ENCODE data around the gene CGREF1.

The CGREF1 gene

DNA sequence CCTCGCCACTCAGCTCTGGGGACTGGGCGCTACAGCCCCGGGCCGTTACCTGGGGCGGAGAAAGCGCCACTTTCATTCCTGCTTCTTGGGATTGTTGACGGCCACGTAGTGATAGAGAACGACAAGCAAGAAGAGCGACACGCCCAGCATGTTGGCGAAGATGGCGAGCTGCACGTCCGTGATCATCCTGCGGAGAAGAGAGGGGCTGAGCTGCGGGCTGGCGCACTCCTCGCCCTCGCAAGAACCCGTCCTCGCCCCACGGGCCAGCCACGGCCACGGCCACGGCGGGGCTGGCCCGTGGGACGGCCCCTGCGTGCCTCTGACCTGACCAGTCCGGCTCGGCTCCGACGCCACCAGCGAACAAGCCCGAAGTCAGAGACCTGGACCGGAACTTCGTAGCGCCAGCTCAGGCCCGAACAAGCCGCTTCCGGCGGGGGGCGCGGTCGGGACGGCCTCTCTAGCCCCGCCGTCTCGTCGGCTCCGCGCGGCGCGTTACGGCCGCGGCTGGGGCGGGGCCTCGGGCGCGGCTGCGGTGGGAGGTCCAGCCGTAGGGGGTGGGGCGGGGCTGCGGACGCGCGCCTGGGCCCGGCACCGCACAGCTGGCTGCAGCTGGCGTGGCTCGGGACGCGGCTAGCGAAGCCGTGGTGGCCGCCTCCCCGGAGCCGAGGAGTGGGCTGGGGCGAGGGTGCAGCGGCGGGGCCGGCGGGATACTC, 47.5 kb downstream of the CGREF1 start, which contains the start of gene OST4:
TSS of gene OST4 (minus strand) at position 378 of the 713 bp plus-strand sequence.
- DNase-seq = peak; percentile 76

DNA sequence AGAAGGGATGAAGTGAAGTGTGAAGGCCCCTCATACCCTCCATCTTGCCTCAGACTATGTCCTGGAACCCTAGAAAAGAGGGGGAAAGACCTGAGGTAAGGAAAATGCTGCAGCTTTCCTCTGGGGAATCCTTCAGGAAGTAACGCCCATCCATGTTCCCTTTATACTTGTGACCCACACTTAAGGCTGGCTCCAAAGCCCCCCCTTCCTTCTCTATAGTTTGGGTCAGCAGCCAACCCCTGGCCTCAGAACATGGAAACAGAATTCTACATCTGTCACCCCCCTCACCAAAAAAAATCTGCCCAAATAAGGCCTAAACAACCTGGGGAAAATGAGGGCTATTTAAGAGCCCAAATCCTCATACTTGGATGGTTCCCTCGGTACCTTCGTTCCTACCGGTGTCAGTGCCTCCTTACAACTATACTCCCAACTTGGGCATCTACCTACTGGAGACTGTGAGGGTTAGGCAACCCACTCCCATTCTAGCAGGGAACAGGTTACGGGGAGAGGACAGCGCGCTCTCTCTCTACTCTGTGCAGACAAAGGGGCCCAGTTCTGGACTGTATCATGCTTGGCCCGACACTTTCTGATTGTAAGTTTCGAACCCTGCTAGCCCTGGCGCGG, 48.2 kb downstream of the CGREF1 start:
- DNase-seq = no peak

DNA sequence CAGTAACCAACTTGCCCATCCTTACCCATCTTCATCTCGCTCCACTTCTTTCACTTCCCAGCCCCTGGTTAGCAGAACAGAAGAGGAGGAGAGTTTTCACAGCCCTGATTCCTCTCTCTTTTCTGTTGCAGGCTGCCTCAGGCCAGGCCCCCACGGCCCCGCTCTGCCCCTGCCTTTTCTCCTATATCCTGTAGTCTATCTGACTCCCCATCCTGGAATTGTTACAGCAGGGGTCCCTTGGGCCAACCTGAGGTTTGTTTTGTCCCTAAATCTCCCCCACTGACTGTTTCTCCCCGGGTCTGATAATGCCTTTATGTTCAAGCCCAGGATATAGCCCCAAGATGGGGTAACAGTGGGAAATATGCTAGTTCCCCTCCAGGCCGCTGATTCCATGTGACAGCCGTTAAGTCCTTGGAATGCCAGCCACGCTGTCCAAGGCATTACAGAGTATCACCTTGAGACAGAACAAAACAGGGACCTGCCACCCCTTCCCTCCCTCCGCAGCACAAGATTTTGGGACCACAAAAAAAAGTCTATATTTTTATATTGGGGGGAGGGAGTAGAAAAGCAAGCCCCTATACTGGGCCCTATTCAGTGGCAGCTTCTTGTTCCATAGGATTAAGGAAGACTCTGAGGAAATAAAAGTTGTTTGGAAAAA, 48.8 kb downstream of the CGREF1 start:
- DNase-seq = no peak

DNA sequence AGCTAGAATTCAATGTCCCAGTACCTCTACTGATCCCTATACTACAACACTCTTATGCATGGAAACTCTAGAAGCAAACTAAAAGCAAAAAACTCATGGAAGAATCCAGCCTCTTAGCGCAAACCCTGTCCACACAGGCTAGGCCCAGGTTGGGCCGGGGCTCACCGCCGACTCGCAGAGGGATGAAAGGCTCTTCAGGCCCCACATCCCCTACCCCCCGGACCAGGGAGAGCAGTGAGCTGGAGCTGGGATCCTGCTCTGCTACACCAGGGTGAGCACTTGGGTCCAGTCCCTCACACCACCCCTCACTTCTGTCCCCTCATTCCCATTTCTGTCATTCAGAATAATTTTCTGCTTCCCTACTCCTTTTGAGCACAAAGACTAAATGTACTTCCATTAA, 49.5 kb downstream of the CGREF1 start:
- no peak for DNase-seq

DNA sequence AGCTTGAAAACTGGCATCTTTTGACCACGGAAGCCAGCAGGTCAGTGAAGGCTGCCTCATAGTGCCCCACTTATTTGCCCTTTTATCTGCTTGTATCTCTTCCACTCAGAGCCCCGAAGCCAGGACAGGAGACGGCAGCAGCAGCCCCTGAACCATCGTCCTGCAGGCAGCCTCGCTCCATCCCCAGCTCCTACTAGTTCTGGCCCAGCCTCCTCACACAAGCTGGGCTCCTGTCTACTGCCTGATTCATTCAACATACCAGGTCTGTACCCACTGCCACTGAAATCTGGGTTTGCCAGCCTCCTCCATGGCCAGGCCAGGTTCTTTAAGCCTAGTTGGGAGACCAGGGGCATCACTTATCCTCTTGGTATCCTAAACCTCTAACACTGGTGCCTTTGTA, 51.5 kb downstream of the CGREF1 start:
- DNase-seq = no peak

DNA sequence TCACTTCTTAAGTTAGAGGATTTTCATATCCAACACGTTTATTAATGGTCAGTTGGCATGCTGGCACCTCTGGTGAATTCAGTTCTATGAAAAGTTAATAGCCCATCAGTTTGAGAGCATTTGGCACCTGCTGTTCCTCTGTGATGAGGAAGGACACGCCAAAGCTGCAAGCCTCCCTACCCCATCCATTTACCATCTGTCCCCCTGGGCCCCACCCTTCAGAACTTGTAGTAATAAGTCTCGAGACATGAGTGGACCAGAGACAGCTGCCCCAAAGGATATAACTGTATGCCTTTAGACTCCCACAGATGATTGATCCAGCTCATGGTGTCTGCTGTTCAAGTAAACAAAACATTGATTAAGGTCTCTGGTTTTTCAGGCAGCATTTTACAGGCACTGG, 53.8 kb downstream of the CGREF1 start:
- no peak for DNase-seq

DNA sequence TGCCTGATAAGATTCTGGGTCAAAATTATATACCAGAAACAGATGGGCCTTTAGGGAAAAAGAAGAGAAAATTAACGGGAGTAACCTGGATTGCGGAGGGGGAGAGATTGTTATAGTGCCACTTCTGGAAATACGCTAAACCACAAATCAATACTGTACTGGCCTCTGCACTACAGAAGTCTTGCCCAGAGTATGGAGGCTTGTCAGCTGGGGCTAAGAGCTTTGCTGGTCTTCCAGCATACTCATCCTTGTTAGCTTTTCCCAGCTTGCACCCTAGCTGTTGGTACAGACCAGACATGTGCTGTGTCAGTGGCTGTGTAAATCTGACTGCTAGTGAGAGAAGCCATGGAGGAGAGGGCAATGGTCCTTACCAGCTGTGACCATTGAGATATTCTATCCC, 58.6 kb downstream of the CGREF1 start:
- no peak for DNase-seq

DNA sequence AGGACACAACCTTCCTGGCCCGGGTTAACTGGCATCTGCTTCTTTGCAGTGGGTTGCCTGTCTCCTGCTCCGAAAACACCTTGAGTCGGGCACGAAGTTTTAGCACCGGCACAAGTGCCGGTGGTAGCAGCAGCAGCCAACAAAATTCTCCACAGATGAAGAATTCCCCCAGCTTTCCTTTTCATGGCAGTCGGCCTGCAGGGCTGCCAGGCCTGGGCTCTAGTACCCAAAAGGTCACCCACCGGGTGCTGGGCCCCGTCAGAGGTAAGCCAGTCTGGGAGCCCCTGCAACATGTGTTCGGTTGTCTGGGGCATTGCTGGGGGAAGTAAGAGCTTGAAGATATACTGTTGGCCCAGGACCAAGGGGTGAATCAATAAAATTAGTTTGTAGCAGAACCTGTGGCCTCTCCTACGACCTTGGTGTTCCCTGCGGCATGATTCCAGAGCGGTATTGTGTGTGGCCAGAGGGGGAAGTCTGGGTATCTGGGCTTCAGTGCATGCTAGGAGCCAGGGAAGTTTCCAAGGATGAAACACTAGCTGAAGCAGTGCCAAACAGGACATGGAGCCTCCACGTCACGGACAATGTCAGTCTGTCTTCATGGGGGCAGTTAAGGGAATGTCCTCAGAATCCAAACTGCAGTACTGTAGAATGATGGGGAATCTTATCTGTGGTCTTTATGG, 59.6 kb downstream of the CGREF1 start:
- no peak for DNase-seq

DNA sequence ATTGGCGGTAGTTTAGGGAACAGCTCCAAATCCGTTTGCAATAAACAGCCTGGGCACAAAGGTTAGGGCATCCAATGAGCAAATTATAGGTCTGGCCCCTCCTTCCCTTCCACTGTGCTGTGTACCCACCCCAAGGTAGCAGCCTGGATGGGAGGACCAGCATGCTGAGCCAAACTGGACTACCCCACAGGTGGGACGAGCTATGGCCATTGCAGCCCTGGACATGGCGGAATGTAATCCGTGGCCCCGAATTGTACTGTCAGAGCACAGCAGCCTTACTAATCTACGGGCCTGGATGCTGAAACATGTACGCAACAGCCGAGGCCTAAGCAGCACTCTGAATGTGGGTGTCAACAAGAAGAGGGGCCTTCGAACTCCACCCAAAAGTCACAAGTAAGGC, 60.7 kb downstream of the CGREF1 start:
- DNase-seq = no peak

DNA sequence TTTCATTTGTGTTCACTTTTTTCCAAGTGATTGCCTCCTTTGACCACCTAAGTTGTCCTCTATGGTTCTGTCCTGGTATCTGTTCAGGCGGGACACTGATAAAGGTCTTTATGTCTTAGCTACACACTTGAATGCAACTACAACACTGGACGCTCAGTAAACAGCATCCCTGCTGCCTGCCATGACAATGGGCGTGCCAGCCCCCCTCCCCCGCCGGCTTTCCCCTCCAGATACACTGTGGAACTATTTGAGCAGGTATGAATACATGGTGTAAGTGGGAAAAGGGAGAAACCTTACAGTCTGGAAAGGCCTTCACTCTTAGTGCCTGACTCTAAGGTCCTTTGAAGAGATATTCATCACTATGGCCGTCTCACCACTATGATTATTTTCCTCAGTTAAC, 61.7 kb downstream of the CGREF1 start:
- no peak for DNase-seq

DNA sequence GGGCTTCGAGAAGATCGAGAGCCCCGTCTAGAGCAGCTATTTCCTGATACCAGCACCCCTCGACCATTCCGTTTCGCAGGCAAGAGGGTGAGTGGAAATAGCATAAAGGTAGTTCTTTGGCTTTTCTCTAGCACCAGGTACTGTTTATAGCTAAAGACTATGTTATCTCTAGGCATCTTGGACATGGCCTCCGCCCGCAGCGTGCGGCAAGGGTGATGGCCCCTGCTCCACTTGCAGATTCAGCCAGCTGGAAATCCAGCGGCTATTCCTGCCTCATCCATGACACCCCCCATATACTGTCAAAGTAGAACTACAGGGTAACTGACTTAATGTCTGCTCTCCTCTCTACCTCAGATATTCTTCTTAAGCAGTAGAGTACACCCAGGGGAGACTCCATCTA, 64.2 kb downstream of the CGREF1 start:
- no peak for DNase-seq

DNA sequence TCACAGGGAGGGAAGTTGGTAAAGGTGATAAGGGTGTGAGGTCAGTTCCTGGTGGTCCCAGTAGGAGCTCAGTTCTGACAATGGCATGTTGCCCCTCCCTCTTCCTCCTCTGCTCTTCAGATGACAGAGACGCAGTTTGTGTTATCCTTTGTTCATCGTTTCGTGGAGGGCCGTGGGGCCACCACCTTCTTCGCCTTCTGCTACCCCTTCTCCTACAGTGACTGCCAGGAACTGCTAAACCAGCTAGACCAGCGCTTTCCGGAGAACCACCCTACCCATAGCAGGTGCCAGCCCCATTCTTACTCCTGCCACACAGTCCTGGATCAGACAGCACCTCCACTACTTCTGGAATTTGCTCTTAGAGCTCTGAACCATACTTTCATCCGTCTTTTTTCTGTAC, 65.2 kb downstream of the CGREF1 start:
- no peak for DNase-seq

DNA sequence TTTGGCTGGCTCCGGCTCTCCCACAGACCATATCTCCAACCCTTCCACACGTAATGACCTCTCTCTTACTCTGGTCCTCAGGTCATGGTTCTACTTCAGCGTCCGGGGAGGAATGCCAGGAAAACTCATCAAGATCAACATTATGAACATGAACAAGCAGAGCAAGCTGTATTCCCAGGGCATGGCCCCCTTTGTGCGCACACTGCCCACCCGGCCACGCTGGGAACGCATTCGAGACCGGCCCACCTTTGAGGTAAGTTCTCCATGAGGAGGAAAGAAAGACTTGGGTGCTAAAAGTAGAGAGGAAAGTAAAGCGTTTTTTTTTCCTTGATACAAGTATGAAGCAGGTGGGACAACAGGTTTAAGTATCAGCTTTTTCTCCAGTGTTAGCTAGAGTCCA, 65.6 kb downstream of the CGREF1 start:
- DNase-seq = no peak

DNA sequence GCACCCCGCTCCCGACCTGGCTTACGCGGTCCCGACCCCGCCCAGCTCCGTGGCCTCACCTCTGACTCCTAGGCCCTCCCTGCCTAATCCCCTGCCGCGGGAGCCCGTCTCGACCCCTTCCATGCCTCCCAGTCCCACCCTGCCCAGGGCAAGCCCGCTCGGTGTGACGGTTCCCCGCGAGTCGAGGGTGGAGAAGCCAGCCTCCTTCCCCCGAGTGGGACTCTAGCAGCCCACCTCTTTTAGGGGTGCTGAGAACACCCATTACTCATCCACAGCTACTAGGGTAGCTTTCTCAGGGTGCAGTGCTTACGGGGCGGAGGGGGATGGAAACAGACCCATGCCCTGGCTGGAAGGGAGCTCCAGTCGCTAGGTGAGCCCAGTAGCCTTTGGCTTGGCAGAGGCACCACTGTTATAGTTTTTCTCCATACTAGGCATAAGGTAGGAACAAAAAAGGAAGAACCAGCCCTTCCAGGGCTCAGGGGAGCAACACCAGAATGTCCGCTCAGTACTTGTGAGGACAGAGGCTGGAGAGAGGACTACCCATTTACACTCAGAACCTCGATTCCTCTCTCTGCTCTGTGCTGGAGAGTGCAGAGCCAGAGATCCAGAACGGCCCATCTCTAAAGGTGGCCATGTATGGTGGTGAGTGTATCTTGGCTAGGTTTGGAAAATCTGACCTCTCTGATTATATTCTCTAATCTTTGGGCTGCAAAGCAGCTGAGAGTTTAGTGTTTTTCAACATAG, 66.9 kb downstream of the CGREF1 start:
- no peak for DNase-seq

DNA sequence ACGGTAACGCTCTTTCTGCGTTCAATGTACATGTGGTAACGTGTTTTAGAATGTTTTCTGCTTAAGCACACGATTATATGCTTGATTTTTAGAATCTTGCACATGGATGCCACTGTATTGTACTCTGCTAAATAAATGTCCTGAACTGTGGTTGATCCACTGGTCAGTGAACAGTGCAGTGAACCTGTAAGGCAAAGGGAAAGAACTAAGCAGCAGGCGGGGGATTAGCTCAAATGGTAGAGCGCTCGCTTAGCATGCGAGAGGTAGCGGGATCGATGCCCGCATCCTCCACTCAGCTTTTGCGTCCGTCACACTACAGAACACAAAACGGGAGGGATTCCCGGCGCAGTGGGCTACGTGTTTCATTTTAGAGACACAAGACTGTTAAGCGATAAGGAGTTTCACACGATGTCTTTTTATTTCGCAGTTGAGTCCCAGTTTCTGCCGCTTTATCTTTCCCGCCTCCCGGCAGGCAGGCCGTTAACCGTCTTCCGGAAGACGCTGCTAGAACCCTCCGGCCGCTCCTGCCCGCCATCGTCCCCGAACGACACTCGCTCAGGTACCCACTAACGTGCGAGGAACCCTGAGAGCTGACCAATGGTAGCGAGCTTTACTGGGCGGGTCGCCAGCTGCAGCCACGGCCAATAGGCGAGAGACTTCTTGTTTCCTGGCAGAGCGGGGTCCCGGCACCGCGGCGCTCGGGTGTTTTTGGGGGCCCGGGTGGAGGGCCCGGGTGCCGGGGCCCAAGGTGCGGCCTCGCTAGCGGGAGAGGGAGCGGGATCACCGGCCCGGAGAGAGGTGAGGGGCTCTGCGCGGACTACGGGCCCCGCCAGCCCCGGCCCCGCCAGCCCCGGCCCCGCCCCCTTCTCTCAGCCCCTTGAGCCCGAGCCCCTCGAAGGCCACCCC, 67.7 kb downstream of the CGREF1 start, which contains the start of gene AGBL5:
TSS of gene AGBL5 (plus strand) at position 673 of the 906 bp plus-strand sequence. CDS start 1,291 bp downstream, outside the sequence.
- DNase-seq = peak; percentile 84
